NB4 (cell line): ENCODE measurements around the gene PDK2.

ENCODE experiments used
- DNase-seq: peaks from one replicate; pipeline ENCODE4 v3.0.0; 2010; ENCODE audit warnings: low read depth
- H3K4me3 ChIP-seq: one replicate; pipeline ENCODE4 v1.5.1; 2011; ENCODE audit warnings: mild to moderate bottlenecking, low read depth, low read length, moderate library complexity
- MYC ChIP-seq: IDR thresholded peaks from 2 replicates; pipeline ENCODE4 v1.6.1; 2011; ENCODE audit warnings: low read depth, low read length
- POLR2A ChIP-seq: IDR thresholded peaks from 2 replicates; pipeline ENCODE4 v1.6.1; 2011; ENCODE audit warnings: mild to moderate bottlenecking; ENCODE audit not compliant: insufficient read length; ENCODE audit errors: extremely low read depth
- TF ChIP-seq, protein P1 (sequence below): IDR thresholded peaks from one replicate; pipeline ENCODE4 v1.5.1; 2012; ENCODE audit warnings: low read depth, low read length
- TF ChIP-seq, protein P2 (sequence below): IDR thresholded peaks from 2 replicates; pipeline ENCODE4 v1.6.1; 2011; ENCODE audit warnings: low read depth, low read length

PDK2 gene

DNA sequence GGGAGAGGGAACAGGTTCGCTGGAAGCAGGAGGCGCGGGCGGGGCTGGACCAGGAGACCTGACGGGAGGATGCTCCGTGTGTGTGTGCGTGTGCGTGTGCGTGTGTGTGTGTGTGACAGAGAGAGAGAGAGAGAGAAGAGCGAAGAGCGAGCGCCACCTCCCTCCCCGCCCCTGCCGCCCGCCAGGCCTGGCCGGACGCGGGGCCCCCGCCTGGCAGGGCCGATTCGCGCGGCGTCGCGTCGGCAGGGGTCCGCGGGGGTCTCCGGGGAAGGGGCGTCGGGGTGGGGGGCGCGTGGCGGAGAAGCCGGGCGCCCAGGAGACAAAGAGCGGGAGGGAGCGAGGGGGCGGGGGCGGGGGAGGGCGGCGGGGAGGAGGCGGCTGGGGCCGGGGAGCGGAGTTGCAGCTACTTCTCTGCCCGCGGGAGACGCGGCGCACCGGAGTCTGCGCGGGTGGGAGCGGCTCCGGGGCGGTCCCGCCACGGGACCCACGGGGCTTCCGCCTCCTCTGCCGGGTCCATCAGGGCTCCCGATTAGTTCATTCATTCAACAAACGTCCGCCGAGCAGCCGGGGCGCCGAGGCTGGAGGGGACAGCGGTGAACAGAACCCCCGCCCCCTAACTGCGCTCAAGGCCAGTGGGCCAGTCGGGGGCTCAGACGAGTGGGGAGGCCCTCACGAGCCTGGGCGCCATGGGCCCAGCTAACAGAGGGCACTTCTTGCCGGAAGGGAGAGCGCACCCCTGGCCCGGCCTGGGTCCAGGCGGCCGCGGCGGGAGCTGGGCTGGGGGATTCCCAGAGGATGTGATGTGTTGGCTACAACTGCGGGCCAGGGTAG, 34.8 kb downstream of the PDK2 start, which contains the start of gene SAMD14:
TSS of gene SAMD14 (minus strand) at position 433 of the 831 bp plus-strand sequence. CDS start 5,201 bp downstream, outside the sequence.
- TF ChIP-seq, protein P1, sequence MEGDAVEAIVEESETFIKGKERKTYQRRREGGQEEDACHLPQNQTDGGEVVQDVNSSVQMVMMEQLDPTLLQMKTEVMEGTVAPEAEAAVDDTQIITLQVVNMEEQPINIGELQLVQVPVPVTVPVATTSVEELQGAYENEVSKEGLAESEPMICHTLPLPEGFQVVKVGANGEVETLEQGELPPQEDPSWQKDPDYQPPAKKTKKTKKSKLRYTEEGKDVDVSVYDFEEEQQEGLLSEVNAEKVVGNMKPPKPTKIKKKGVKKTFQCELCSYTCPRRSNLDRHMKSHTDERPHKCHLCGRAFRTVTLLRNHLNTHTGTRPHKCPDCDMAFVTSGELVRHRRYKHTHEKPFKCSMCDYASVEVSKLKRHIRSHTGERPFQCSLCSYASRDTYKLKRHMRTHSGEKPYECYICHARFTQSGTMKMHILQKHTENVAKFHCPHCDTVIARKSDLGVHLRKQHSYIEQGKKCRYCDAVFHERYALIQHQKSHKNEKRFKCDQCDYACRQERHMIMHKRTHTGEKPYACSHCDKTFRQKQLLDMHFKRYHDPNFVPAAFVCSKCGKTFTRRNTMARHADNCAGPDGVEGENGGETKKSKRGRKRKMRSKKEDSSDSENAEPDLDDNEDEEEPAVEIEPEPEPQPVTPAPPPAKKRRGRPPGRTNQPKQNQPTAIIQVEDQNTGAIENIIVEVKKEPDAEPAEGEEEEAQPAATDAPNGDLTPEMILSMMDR, result no peak
- TF ChIP-seq, protein P2, sequence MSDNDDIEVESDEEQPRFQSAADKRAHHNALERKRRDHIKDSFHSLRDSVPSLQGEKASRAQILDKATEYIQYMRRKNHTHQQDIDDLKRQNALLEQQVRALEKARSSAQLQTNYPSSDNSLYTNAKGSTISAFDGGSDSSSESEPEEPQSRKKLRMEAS, result no peak
- TF ChIP-seq MYC (no peak), POLR2A (no peak)
- no peak within 1 kb of the TSS for H3K4me3 ChIP-seq
- DNase-seq, result no peak

DNA sequence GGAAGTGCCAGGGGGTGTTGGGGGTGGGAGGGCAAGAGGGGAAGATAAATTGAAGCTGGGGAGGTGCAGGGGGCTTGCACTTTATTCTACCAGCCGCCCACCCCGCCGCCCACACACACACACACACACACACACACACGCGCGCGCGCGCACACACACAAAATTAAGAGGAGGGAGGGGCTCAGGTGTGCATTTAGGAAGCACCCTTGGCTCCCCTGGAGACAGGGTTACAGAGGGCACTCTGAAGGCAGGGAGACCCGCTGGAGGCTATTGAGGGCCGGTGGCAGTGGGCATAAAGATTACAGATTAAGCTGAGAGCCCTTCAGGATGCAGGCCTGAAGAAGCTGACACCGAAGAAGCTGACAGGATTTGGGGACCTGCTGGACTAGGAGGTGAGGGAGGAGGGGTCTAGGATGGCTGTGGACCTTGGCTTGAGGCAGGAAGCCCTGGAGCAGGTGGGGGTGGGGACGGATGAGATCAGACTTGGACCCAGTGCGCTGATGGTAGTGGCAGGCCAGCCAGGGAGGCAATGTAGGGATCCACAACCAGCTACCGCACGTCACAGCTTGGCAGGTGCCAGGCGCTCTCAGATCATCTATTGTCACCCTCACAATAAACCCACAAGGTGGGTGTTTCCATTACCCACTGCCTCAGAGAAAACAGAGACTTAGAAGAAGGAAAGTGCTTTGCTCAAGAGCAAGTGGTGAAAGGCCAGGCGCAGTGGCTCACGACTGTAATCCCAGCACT, 35.6 kb downstream of the PDK2 start:
- DNase-seq, result no peak
- H3K4me3 ChIP-seq, result no peak overlapping the region
- TF ChIP-seq POLR2A, result no peak
- TF ChIP-seq, protein P2, result no peak
- TF ChIP-seq MYC, result no peak
- TF ChIP-seq, protein P1, result no peak

DNA sequence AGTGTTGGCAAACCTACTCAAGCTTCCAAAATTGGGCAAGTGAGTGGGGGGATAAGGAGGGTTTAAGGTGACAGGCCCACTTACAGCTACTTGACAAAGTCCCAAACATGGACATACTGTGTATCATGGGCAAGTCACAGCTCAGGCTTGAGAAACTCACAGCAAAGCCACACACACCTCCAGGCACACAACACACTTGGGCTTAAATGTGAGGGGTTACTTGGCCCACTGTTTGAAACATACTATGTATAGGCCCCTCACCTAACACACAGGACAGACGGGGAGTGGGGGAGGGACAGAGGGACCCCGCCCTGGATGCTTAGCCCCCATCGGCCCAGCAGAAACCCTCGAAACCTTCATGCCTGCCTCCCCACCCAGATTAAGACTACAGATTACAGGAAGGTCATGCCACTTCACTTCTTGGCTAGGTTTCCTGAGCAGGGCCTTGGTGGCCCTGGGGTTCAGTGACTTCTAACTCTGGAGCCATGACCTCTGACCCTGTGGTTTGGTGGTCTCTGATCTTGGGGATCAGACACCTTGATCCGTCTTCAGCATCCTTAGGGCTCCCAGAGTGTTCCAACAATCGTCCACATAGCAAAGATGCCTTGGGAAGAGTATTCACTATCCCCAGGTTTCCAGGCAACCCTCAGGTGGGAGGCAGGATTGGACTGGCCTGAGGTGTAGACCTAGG, 37.1 kb downstream of the PDK2 start:
- no peak for DNase-seq
- TF ChIP-seq, protein P1, result no peak
- TF ChIP-seq POLR2A (no peak), MYC (no peak)
- TF ChIP-seq, protein P2, result no peak
- H3K4me3 ChIP-seq, result no peak overlapping the region

DNA sequence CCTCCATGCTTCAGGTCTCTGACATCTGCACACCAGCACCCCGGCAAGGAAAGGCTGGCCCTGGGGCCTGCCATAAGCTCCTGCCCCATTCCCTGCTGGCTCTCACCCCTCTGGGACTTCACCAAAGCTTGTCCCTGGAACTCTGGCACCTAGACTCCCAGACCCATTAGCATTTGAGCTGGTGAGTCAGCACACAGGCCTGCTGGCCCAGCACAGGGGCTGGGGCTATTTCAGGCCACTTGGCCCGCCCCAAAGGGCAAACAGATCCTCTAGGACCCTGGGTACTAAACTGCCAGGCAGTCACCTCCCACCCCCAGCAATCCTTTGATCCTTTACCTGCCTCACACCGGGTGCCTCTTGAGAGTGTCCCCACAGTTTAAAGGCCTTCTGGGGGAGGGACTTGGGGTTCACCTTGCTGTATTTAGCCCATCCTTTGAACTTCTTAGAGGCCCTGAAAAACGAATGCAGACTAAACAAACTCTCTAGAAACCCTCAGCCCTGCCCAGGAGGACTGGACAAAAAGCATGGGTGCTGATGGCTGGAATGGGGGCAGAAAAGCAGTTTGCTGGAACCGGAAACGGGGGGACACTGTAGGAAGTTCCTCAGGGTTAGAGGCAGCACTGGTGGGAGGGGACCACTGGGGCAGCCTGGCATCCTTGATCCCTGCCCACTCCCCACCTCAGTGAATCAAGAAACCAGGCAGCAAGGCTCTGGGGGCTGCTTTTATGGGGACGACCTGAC, 38.0 kb downstream of the PDK2 start:
- DNase-seq, result no peak
- no peak for TF ChIP-seq POLR2A
- TF ChIP-seq MYC, result no peak
- TF ChIP-seq, protein P1, result no peak
- TF ChIP-seq, protein P2, result no peak

DNA sequence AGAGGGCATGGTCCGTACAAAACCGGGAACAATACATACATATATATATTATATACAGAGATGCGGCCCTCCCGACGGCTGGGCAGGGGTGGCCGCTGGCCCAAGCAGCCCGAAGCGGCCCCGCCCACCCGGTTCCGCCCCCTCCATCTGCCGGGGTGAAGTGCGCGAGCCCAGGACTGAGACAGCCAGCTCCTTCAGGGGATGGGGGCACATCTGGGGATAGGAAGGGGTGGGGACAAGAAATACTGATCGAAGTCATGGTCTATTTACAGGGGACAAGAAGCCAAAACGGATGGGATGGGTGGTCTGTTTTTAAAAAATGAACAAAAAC, 38.6 kb downstream of the PDK2 start:
- TF ChIP-seq MYC (no peak), POLR2A (no peak)
- TF ChIP-seq, protein P2, result no peak
- TF ChIP-seq, protein P1, result no peak

More for the DNA sequence above, 38.0 kb downstream of the PDK2 start:
- no peak overlapping the region for H3K4me3 ChIP-seq

More for the DNA sequence above, 38.6 kb downstream of the PDK2 start:
- no peak overlapping the region for H3K4me3 ChIP-seq
- no peak for DNase-seq
